HG03354 (cell line): Measurements from ENCODE around the gene STAG1.
"Not testable (repeated sequence)": the region's sequence is repeated elsewhere in the genome, so short reads cannot be mapped to it uniquely, and the experiment has no call there.

Experiments used
- ATAC-seq: cut with Tn5 transposase; IDR thresholded peaks from one replicate; pipeline ENCODE4 v1.9.1; 2021; ENCODE audit warnings: mild to moderate bottlenecking; ENCODE audit not compliant: unreplicated experiment, poor library complexity, severe bottlenecking

Gene STAG1

DNA sequence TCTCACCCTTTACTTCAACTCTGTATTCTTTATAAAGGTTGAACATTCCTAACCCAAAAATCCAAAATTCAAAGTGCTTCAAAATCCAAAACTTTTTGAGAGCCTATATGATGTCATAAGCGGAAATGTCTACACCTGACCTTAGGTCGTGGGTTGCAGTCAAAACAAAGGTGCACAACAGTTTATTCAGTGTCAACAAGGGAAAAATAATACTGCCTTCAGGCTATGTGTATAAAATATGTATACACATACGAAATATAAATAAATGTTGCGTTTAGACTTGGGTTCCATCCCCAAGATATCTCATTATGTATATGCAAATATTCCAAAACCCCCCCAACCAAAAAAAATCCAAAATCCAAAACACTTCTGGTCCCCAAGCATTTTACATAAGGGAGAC is 90.9 kb downstream of the STAG1 start:
- ATAC-seq, result no peak

DNA sequence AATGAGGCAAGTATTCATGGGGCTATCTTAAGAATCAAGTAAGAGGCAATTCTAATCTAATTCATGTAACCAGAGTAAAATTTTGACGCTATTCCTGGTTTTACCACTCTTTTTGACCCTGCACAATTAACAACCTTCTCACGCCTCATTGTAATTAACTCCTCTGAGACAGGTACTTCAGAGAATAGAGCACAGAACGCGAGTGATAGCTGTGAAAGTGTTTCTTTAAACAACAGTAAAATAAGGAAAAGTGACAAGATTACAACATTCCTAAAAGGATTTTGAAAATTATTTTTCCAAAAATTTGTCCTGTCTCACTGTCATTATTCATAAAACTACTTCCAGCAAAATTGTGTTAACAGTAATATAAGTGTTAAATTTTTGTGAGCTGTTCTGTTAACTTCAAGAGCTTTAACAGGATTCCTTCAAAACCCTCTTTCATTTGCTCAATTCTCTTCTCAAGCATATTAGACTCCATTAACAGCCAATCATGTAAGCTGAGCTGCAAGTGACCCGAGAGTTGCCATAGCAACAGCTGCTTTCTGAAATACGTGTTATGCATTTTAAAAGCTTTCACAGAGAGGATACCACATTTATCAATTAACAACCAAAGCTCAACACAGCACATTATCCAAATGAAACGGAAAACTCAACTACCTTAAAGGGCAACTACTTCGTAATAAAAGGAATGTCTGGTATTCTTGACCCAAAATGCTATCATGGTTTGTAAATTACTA is 93.1 kb downstream of the STAG1 start:
- no peak for ATAC-seq

DNA sequence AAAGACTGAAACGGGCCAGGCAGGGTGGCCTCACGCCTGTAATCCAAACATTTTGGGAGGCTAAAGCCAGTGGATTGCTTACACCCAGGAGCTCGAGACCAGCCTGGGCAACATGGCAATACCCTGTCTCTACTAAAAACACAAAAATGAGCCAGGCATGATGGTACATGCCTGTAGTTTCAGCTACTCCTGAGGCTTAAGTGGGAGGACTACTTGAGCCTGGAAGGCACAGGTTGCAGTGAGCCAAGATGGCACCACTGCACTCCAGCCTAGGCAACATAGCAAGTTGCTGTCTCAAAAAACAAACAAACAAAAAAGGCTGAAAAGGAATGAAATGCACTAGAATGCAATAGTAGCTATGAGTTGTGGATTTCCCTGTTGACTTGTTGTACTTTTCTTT is 94.7 kb downstream of the STAG1 start:
- ATAC-seq, result no peak

DNA sequence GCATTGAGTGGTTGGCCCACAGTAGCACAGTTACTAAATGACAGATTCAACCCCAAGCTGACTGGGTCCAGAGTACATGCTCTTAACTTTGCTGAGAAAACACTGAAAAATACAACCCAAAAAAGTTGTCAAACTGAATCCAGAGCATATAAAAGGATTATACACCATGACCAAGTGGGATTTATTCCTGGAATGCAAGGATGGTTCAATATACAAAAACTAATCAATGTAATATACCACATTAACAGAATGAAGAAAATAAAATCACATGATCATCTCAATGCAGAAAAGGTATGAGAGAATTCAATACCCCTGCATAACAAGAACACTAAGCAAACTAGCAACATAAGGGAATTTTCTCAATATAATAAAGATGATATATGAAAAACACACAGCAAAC is 98.5 kb downstream of the STAG1 start:
- no peak for ATAC-seq

DNA sequence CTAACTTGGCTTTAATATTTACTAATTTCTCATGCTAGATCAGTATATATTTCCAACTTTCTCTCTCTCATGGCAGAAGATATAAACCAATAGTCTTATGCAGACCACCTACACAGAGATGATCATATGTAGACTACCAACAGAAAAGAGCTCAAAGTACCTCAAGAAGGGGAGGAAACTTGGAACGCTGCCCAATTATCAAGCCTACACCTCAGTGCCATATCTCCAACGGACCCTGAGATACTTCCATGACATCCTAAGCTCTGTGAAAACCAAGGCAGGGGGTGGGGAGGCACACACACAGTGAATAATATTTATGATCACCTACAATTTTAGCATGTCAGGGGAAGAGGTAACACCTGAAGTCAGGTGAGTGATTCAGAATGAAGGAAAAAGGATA is 100.6 kb downstream of the STAG1 start:
- no peak for ATAC-seq

DNA sequence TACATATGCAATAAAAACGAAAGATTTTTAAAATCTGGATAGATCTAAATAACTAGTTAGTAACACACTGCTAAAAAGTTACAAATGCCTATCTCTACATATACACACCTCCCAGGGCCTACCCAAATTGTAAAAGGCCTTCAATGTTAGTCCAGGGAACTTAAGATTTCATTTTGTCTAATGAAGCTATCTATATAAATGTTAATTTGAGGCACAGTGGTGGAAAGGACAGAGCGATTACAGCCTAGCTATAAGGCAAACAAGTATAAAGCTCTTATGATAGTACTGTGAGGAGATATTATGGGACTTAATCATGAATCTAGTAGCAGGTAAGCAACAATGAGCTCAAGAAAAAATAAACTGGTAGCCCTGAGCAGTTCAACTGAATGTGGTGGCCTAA is 101.7 kb downstream of the STAG1 start:
- ATAC-seq, result no peak

DNA sequence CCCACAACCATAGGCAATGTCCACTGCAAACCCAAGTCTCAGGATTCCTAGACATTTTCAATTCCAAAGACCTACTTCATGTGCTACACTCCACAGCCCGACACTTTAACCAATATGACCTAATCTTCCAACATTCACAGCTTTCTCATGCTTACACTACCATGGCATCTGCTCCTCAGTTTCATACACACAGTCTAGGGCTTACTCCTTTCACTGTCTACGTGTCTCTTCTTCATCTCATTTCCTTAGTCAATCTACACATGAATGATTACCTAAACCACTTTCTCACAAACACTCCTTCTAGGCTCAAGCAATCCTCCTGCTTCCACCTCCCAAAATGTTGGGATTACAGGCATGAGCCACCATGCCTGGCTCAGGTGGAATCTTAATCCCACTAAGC is 106.3 kb downstream of the STAG1 start:
- ATAC-seq, result peak; percentile 67

DNA sequence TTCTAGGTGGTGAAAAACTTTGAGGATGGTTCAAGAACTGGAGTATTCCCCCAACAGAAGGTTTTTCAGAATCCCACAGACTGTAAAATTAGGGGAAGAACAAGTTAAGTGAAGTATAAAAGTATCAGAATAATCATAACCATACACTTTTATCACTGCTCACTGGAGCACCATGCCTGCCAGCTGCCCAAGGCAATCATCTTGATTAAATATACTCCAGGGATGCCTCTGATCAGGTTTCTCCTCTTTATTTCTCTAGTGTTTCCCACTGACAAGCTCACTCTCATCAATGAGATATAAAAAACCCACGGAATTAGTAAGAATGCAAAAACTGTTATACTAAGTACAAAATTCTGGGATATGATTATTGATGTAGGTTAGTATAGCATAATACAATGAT is 108.0 kb downstream of the STAG1 start:
- ATAC-seq, result no peak

DNA sequence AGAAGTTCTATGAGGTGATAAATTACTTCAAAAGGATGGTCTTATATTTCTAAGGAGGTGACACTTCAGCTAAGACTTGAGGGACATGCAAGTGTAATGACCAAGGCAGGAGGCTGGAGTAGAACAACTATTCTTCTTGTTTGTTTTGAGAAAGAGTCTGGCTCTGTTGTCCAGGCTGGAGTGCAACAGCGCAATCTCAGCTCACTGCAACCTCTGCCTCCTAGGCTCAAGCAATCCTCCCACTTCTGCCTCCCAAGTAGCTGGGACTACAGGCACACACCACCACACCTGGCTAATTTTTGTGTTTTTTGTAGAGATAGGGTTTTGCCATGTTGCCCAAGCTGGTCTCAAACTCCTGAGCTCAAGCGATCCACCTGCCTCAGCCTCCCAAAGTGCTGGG is 108.8 kb downstream of the STAG1 start:
- not testable (repeated sequence) for ATAC-seq

DNA sequence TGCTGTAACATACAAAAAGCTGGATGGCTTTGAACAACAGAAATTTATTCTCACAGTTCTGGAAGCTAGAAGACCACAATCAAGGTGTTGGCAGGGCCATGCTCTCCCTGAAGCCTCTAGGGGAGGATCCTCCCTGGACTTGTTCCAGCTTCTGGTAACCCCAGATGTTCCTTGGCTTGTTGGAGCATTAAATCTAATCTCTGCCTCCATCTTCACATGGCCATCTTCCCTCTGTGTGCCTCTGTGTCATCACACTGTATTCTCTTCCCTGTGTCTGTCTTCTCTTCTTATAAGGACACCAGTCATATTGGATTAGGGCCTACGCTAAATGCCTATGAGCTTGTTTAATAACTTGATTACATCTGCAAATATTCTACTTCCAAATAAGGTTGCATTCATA is 109.5 kb downstream of the STAG1 start:
- ATAC-seq, result no peak

DNA sequence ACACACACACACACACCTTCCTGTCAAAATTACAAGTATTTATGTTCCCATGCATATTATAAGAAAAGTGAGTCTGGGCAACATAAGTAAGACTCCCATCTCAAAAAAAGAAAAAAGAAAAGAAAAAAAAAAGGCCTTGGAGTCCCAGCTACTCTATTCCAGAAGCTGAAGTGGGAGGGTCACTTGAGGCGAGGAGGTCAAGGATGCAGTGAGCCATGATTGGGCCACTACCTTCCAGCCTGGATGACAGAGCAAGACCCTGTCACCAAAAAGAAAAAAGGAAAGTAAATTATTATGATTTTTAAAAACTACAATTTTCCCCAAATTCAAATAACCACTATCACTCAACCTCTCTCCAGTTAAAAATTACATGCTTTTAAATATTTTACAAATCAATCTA is 113.1 kb downstream of the STAG1 start:
- ATAC-seq, result no peak

DNA sequence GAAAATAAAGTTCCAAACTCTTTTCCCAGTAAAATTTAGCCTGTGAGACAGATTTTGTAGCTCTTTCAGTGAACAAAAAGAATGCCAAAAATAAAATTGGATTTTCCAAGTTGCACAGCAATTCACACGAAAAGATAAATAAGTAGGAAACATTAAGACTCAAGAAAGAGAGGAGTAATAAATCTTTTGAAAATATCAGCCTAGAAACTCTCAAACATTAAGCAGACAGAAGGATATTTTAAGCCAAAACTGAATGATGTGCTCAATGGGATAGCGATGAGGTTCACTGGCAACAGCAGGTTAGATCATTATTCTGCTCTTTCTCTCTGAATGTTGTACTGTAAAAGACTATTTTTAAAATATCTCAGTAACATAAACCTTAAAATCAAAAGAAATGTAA is 115.0 kb downstream of the STAG1 start:
- no peak for ATAC-seq

DNA sequence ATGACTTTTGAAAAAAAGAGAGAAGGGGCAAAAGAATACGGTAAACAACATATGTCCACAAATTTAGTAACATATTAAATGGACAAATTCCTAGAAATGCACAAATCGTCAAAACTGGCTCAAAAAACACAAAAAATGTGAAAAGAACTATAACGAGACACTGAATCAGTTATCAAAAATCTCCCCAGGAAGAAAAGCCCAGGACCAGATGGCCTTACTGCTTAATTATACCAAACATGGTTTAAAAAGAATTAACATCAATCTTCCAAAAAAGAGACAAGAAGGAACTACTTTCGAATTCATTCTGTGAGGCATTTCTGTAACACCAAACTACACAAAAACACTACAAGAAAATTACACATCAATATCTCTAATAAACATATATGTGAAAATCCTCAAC is 117.4 kb downstream of the STAG1 start:
- no peak for ATAC-seq

DNA sequence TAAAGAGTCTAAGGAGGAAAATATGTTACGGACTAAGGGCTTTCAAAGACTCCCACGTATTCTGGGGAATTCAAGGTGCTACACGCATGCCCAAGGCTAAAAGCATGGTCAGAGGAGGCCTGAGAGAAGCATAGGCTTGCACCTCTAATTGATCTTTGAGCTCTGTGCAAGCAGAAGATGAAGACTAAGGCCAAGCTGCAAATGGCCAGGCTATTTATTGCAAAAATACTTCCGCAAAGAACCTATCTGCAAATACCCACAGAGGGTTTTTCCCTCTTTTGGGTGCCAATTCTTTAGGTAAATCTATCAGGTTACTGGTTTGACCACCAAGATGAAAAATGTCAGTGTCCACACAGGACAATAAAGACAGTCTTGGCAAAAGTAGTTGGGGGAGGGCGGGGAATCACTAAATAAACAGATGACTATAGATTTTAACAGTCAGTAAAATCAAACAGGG is 119.5 kb downstream of the STAG1 start:
- ATAC-seq, result no peak

DNA sequence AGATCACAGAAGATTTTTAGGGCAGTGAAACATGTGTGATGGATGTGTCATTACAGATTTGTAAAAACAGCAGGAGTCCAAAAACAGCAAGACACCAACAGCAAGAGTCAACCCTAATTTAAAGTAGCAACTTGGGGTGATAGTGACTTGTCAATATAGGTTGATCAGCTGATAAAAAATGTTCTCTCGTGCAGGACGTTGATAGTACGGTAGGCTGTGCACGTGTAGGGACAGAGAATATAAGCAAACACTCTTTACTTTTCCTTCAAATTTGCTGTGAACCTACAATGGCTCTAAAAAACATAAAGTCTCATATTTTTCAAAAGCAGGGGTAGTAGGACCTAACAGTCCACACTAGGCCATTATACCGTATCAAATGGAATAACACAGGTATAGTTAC is 120.8 kb downstream of the STAG1 start:
- no peak for ATAC-seq

DNA sequence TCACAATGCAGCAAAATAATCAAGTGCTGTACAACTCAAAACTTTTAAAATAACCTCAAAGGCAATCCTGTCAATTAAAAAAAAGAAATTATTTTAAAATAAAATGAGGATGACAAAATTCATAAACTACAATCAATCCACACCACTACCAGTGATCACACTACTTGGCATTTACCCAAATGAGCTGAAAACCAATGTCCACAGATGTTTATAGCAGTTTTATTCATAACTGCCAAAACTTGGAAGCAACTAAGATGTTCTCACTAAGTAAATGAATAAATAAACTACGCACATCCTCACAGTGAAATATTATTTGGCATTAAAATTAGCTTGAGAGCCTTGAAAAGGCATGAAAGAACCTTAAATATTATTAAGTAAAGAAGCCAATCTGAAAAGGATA is 121.3 kb downstream of the STAG1 start:
- ATAC-seq, result no peak

DNA sequence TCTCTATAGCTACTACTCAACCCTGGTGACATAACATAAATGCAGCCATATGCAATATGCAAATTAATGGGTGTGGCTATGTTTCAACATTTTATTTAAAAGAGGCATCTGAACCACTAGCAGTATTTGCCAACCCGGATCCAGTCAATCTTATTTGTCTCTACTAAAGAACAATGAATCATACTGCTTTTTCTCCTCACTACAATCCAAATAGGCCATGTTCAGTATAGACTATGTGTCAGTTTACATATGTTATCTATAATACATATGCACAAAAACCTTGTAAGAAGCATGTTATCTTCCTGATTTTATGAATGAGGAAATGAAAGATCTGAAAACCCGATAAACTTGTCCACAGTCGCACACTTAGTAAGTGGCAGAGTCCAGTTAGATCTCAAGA is 125.7 kb downstream of the STAG1 start:
- ATAC-seq, result no peak

DNA sequence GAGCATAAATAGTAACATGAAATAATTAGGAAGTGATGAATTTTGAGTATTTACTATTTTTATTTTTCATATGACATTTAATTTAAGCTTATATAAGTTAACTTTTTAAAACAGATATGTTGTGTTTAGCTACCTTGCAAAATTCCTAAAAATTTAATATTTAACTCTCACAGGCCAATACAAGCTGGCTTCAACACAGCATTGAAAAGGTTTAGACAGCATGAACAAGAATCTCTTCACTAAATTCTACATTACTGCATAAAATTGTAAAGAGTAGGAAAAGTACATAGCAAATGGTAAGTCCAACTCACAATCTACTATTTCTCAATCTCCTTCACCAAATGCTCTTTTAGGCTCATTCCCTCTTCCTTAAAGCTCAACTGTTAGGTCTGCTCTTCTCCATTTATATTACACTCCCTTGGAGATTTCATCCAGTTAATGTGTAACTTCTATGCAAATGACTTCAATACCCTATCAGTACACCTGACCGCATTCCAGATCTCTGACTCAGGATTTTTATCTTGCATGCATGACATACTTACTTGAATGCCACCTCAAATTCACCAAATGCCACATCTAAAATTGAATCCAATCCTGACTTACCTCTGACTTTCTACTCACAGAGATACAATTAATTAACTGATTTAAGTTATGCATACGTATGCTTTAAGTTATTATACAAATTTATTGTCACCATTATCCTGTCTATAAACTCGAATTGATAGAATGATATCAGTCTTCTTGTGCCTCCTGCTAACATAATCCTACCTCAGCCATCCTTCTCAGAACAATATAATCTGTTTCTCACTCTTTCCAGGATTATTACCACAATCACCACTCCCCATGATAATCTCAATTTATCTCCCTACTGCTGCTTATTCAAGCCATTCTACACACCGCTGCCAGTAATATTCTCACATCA is 127.0 kb downstream of the STAG1 start:
- ATAC-seq, result peak; percentile 56

DNA sequence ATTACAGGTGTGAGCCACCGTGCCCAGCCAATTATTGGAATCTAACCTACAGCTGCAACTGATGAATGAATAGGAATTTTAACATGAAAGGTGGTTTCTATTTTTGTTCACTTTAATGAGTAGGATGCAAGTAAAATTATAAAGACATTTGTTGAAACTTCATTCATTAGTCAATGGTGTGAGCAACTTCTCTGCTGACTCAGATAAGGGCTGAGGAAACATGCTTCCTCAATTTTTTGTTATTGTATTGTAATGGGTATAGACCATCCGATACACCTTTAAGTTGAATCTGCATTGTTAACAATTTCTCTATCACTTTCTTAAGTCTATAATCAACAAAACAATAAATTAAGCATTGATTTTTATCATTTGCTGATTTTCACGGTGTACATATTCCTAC is 127.8 kb downstream of the STAG1 start:
- ATAC-seq, result no peak

DNA sequence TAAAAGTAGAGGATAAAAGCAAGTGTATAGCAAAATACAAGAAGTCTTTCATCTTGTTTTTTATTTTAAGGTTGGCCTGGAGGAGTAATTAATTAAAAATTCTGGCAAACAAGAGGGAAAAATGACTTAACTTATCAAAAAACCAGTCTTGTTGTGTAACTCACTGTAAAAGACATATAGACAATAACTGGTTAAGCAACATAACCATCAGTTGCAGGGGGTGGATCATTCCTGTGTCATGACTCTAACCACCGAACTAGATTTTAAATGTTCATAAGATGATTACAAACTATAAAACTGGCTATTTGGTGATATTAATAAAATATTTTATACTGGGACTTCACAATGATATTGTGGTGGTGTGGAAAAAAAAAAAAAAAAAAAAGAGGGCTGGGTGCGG is 130.6 kb downstream of the STAG1 start:
- ATAC-seq, result no peak

DNA sequence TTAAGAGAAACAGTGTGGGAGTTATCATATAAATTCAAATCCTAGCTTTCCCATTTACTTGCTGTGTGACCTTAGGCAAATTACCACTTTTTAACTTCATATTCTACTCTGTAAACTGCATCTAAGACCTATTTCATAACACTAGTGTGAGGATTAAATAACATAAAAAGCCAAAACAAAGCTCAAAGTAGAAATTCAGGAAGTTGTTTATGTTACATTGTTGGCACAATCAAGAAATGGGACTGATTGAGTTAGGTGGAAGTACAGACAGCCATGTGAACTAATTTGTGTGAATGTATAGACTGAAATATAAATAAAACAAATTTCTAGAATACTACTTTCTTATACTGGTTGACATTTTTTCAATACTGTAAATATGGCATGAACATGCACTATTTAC is 131.7 kb downstream of the STAG1 start:
- ATAC-seq, result no peak
